GM19328 (cell line): ENCODE data around the gene ZMIZ2.
"Not testable (repeated sequence)": the region's sequence is repeated elsewhere in the genome, so short reads cannot be mapped to it uniquely, and the experiment has no call there.

Source experiments
- ATAC-seq: cut with Tn5 transposase; IDR thresholded peaks from one replicate; pipeline ENCODE4 v1.9.1; 2021; ENCODE audit warnings: mild to moderate bottlenecking, moderate library complexity; ENCODE audit not compliant: unreplicated experiment

The ZMIZ2 gene

DNA sequence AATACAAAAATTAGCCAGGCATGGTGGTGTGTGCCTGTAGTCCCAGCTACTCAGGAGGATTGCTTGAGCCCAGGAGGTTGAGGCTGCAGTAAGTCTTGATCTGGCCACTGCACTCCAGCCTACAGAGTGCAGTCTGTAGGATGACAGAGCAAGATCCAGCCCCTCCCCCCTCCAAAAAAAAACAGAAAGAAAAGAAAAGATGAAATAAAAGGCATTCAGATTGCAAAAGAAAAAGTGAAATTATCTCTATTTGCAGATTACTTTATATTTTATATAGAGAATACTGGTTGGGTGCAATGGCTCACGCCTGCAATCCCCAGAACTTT is 20.7 kb upstream of the ZMIZ2 start:
- ATAC-seq, result no peak

DNA sequence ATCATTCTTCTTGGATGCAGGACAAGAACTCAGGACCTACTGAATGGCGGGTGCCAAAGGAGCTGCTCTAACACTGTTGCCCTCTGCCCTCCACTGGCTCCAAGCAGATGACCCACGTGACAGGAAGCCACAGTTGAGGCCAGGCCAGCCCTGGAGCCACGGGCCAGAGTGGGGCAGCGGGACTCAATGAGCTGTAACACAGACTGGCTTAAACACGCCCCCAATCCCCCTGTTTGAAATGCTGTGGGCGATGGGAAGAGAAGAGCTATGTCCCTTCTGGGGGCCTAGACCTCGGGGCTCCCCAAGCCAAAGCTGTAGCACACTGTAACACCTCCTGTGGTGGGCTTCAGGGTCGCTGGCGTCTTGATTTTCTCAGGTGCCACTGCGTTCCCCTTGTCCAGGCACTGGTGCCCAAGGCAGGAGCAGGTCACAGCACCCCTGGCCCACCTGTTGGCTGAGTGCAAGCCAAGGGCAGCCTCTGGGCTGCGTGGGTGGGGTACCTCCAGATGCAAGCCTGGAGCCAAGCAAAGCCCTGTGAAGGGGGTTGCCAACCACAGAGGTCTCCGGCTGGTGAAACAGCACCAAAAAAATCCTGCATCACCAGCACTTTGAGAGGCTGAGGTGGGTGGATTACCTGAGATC is 18.6 kb upstream of the ZMIZ2 start:
- no peak for ATAC-seq

DNA sequence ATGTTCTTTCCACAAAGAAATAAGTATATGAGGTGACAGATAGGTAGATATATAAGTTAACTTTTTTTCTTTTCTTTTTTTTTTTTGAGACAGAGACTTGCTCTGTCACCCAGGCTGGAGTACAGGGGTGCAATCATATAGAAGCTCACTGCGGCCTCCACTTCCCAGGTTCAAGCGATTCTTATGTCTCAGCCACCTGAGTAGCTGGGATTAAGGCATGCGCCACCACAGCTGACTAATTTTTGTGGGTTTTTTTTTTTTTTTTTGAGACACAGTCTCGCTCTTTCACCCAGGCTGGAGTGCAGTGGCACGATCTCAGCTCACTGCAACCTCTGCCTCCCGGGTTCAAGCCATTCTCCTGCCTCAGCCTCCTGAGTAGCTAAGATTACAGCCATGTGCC is 15.7 kb upstream of the ZMIZ2 start:
- not testable (repeated sequence) for ATAC-seq

DNA sequence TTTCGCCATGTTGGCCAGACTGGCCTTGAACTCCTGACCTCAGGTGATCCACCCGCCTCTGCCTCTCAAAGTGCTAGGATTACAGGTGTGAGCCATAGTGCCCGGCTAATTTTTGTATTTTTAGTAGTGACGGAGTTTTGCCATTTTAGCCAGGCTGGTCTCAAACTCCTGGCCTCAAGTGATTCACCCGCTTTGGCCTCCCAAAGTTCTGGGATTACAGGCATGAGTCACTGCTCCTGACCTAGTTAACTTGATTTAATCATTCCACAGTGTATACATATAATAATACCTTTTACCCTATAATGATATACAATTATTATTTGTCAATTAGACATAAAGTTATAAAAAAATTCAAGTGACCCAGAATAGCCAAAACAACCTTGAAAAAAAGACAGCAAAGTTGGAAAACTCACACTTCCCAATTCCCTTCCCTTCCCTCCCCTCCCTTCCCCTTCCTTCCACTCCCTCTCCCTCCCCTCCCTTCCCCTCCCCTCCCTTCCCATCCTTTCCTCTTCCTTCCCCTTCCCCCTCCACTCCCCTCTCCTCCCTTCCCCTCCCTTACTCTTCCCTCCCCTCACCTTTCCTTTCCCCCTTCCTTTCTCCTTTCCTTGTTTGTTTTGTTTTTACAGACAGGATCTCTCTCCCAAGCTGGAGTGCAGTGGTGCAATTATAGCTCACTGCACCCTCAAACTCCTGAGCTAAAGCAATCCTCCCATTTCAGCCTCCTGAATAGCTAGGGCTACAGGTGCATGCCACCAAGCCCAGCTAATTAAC is 14.8 kb upstream of the ZMIZ2 start:
- no peak for ATAC-seq

DNA sequence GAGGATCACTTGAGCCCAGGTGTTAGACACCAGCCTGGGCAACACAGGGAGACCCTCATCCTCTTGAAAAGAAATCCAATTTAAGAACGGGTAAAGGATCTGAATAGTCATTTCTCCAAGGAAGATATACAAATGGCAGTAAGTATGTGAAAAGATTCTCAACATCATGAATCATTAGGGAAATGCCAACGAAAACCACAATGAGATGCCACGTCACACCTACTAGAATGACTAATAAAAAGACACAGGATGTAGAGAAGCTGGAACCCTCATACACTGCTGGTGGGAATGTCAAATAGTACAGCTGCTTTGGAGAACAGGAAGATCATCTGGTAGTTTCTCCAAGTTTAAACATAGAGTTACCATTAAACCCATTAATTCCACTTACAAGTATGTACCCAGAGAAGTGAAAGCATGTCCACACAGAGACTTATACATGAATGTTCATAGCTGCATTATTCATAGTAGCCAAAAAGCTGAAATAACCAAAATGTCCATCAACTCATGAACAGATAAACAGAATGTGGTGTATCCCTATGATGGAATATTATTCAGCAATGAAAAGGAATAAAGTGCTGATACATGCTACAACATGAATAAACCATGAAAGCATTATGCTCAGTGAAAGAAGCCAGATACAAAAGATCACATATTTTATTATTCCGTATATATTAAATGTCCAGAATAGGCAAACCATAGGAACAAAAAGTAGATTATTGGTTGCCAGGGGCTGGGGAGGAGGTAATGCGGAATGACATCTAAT is 13.1 kb upstream of the ZMIZ2 start:
- ATAC-seq, result no peak

DNA sequence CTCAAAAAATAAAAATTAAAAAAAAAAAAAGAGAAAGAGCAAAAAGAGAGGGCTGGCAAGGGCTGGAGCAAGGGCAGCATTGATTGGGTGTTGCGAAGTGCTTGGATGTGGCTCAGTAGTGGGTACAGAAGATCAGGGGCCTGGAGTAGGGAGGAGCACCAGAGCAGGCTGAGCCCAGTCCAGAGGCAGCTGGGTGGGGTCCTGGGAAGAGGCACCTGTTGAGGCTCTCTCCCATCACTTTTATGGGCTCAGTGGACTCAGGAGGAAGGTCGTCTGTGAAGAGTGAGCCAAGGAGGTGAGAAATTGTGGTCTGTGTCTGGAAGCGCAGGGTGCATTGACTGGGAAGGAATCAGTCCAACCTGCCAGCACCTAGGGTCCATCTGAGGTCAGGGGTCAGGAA is 11.8 kb upstream of the ZMIZ2 start:
- no peak for ATAC-seq

DNA sequence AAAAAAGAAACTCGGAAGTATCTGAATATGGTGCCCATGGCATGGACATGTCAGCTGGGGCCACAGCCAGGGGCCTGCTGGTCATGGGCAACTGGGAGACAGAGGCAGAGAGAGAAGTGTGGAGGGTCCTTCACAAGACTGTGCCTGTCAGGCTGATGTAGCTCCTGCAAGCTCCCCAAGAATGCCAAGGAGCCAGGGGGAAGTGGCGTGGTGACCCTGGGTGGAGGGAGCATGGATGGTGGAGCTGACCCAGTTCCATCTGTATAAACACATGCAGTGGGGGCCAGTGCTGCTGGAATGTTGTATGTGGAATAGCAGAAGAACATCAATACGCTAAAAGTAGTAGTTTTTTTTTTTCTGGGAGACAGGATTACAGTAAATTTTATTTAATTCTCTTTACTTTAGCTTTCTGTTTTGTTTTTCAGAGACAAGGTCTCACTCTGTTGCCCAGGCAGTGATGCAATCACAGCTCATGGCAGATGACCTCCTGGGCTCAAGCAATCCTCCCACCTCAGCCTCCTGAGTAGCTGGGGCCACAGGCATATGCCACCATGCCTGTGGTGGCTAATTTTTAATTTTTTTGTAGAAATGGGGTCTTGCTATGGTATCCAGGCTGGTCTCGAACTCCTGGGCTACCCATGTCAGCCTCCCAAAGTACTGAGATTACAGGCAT is 10.5 kb upstream of the ZMIZ2 start:
- ATAC-seq, result no peak

DNA sequence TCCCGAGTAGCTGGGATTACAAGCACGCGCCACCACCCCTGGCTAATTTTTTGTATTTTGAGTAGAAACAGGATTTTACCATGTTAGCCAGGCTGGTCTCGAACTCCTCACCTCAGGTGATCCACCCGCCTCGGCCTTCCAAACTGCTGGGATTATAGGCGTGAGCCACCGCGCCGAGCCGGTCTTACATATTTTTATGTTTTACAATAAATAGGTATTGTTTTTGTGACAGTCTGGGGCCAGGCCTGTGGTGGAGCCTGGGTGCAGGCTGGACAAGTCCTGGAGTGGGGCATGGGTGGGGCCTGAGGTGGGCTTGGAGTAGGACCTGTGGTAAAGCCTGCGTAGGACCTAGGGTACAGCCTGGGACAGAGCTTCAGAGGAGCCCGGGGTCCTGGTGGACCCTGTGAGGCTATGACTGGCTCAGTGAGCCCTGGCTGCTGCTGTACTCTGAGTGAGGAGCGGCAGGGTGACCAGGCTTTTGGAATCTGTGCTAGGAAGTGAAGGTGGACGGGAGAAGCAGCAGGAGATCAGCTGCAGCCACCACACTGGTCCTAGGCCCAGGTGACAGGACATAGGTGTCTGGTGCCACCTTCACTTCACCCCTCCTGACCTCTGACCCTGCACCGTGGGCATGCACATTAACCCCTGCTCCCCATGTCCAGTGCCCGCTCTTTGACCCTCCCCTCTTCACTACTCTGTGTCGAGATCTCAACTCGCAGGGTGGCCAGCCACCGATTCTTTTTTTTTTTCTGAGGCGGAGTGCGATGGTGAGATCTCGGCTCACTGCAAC is 9.6 kb upstream of the ZMIZ2 start:
- ATAC-seq, result no peak

DNA sequence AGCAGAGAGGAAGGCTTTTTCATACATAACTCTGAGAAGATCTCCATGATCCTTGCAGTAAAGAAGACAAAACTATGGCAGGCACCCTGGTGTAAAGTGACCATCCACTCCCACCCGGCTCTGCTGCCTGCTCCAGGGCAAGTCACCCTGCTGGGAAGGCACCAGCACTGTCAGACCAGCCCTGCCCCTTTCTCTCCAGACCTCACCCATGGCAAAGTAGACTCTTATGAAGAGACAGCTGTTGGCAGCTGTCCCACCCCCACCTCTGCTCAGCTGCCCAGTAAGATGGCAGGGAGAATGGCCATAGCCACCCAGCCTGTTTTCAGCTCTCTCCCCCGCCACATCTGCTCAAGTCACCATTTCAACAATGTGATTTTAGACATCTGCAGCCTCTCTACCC is 8.6 kb upstream of the ZMIZ2 start:
- no peak for ATAC-seq

DNA sequence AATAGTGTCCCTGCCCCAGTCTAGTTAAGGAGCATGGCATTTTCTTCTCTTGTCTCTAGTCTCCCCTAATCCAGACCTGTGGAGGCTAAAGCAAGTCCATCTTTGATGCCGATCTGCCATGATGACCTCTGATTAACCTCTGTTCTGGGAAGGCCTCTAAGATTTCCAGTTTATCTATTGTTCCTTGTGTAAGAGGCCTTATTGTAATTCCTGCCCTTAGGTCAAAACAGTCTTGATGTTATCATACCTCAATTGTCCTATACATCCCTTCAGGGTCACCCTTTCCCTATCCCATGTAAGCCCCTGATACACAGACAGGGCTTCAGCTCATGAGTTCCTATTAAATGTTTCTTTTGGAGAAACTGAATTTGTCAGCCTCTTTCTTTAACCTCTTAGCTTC is 4.9 kb upstream of the ZMIZ2 start:
- no peak for ATAC-seq

DNA sequence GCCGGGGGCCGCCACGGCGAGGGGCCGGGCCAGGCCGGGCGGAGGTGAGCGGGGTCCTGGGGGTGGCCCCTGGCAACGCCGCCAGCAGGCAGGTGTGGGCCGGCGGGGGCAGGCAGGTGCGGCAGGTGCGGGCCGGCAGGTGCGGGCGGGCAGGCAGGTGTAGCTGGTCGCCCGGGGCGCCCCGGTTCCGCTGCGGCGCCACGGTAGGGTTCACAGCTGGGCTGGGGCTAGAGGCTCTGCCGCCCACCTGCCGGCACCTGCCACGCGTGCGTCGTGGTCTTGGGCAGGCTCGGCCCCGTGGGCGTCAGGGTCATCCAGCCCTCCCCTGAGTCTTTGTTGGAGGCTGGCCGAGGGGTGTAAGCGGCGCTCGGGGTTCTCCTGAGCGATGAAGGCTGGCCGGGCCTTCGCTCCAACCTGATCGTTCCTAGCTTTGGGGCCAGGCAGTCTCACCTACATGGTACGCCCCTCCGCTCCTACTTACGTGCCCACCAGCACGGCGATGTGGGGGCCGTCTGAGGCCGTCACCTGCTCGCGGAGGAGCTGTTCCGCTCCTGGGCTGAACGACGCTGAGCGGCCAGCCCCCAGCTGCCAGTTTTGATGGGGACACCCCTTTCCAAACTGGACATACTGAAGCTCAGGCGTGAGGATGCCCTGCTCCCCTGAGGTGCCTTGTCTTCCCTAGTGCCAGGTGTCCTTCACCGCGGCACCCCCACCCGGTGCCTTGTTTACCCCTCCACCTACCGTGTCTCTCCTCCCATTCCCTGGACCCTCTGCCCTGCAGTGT is 493 bp downstream of the ZMIZ2 start:
- peak; percentile 22 for ATAC-seq

DNA sequence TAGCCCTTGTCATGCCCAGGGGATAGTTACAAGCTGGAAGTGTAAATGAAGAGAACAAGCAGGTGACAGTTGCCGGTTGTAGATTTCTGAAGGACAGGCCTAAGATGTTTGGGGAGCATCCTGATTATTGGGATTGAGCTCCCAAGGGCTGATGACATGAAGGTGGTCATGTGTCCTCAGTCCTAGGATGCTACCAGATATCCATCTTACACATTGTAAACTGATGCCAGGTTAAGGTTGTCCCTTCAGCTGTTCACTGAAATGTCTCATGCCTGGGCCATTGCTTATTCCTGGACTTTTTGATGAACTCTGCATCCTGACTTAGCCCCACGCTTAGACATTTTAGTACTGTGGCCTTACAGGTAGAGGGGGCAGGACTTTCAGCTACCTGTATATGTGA is 1.3 kb downstream of the ZMIZ2 start:
- no peak for ATAC-seq

DNA sequence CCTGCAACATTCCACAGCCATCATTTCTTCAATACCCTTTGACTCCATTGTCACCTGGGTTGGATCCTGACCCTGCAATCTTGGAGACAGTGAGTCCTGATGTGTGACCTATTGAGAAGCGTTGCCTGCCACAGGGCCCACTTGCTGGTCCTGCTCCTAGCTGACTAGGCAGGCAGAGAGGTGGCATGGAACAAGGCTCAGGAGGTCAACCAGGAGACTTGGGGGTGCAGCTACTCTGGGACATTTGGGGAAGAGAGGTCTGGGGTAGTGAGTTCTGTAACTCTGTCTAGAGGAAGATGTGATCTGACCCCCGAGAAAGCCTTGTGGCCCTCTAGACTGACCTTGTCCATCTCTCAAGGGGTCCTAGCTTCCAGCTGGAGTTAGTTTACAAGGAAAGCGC is 1.8 kb downstream of the ZMIZ2 start:
- ATAC-seq, result no peak

DNA sequence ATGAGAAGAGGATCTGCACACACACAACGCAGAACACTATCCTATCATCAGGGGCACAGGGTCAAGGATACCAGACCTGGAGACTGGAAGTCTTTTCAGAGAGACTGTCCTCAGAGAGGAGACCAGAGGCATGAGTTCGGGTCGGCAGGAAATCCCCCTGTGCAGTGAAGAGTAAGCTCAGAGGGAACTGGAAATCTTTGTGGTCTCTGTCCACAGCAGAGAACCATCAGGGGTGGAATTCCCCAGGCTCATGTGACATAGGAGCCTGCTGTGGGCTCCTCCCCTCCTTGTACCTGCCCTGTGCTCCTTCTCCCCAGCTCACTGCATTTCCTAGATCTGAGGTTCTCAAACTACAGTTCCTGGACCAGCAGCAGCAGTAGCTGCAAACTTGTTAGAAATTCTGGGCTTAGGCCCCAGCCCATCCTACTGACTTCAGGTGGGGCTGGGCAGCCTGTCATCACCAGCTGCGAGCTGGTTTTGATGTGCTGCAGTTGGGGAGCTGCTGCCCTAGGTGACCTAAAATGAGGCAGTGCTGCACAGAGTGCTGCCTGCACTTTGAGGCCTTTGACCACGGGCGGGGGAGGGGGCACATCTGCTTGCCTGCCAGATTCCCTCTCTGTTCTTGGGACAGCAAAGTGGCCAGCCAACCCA is 2.4 kb downstream of the ZMIZ2 start:
- no peak for ATAC-seq

DNA sequence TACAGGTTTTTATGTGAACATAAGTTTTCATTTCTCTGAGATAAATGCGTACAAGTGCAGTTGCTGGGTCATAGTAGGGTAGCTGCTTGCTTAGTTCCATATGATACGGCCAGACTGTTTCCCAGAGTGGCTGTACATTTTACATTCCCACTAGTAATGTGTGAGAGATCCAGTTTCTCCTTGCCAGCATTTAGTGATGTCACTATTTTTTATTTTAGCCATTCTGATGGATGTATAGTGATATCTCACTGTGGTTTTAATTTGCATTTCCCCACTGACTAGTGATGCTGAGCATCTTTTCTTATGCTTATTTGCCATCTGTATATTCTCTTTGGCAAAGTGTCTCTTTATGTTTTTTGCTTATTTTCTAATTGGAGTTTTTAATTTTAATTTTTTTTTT is 4.2 kb downstream of the ZMIZ2 start:
- ATAC-seq, result no peak

DNA sequence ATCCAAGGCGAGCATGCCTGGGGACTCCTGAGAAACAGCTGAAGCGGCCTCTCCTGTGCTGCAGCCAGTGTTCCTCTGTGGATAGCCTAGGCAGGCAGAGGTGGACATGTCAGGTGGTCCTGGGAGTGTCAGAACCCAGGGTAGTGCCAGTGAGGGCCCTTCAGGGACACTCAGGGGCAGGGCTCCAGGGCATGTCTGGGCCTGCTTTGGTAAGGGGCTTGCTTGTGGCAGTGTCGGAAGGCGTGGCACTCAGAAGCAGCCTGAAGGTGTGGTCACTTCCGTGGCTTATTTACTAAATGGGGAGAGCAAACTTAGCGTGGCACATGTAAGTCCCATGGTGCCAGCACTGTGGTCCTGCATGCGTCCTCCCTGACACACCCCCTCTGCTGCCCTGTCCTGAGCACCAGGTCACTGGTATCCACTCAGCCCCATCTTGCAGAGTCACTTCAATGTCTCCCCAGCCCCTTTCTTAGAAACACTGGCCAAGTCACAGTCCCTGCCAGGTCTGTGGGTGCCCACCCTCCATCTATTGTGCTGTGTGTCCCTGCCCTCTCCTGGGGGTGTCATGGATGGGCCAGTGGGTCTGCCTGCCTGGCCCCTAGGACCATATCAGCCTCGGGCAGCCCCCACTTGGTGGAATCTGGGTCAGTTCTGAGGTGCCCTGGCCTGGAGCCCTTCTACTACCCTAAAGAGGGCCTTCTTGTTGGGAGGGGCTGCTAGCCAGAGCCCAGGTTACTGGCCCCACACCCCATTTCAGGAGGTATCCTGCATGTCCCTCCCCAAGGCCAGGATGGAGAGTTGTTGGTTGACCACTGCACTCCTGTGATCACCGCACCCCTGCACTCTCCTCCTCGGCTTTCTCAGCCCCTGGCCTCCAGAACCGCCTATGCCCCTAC is 6.4 kb downstream of the ZMIZ2 start:
- no peak for ATAC-seq

DNA sequence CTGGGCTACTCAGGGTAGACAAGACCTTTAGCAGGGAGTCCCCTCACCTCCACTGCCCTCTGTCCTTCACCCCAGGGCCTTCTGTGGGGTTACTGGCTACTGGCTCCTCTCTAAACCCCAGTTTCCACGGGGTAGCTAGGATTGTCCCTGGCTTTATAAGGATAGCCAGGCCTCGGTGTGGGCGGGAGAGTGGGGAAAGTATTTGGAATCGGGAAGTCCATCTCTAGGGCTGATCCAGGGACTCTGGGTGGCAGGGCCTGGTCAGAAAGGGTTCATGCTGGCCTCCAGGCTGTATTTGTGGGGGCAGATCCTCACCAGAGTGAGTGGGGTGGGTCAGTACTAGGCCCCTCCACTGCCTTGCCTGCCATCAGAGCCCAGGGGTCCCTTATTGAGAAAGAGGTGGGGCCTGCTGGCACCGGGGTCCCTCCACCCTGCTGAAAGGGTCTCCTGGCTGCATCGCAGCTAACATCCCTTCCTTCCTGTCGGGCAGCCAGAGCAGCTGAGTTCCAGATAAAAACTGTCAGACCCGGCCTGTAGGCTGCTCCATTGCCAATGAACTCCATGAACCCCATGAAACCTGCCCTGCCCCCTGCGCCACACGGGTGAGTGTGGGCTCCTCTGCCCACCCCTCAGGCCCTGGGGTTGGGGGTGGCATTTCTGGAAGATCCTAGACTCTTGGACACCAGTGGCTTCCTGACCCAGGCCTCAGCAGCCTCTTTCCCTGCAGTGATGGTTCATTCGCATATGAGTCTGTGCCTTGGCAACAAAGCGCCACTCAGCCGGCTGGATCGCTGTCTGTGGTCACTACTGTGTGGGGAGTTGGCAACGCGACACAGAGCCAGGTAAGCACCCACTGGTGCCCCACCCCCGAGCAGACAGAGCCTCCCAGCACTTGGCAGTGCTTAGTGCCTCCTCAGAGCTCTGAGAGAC is 7.3 kb downstream of the ZMIZ2 start:
- ATAC-seq, result no peak
